SK-N-SH (cell line): ENCODE results near the gene PNO1. TPM values are rescaled to one million over a fixed set of nuclear protein-coding genes. Genes with fewer than 3 reads are reported as not detected.

ENCODE experiments used
- CTCF ChIA-PET: fragments of 300-600, 350-600 bp; formaldehyde crosslinking; extraction: SDS; loops from one replicate; lab custom pipeline; 2021; lab: Yijun Ruan, JAX
- POLR2A ChIA-PET: fragments of 350-600 bp; sonication (Branson Sonifier 250); formaldehyde crosslinking; extraction: SDS; loops from one replicate; lab custom pipeline; 2020; ENCODE audit warnings: antibody characterized with exemption, inconsistent platforms; lab: Yijun Ruan, JAX
- DNase-seq: peaks from one replicate; pipeline ENCODE4 v3.0.0; 2012
- H2AFZ ChIP-seq: fragments of 200-600 bp; sonication (generic); 2 replicates; pipeline ENCODE4 v1.8.1; 2016; ENCODE audit warnings: antibody characterized with exemption, mild to moderate bottlenecking, low read depth
- H3F3A ChIP-seq: fragments of 200-600 bp; sonication (generic); replicated peaks from 2 replicates; pipeline ENCODE3; 2016; ENCODE audit warnings: antibody characterized with exemption, mild to moderate bottlenecking; ENCODE audit not compliant: insufficient read depth
- H3K27ac ChIP-seq, 2 experiments: fragments of 200-500 bp in 1 of 2; fragments of 200-600 bp in 1 of 2; sonication (Bioruptor generic) in 1 of 2; sonication (generic), shearing (Covaris generic) in 1 of 2; 2 replicates each; pipeline versions ENCODE4 v1.5.1 to v1.6.1; 2014 to 2016; ENCODE audit warnings: low read depth in 2 of 2, inconsistent platforms in 1 of 2, low read length in 1 of 2, mild to moderate bottlenecking in 1 of 2, mixed read lengths in 1 of 2
- H3K27me3 ChIP-seq: fragments of 200-600 bp; sonication (generic), shearing (Covaris generic); 2 replicates; pipeline ENCODE4 v1.6.1; 2016; ENCODE audit warnings: mixed run types; ENCODE audit not compliant: insufficient read depth
- H3K36me3 ChIP-seq, 2 experiments: fragments of 200-500 bp in 1 of 2; fragments of 200-600 bp in 1 of 2; sonication (Bioruptor generic) in 1 of 2; sonication (generic) in 1 of 2; replicated peaks in 1 of 2; 2 replicates each; pipeline versions ENCODE3 to v1.5.1; 2014 to 2016; ENCODE audit warnings: low read length in 1 of 2, mild to moderate bottlenecking in 1 of 2; ENCODE audit not compliant: insufficient read depth in 2 of 2, control insufficient read depth in 1 of 2
- H3K4me1 ChIP-seq, 2 experiments: fragments of 200-500 bp in 1 of 2; fragments of 200-600 bp in 1 of 2; sonication (Bioruptor generic) in 1 of 2; sonication (generic), shearing (Covaris generic) in 1 of 2; 2 replicates each; pipeline versions ENCODE4 v1.5.1 to v1.6.1; 2014 to 2016; ENCODE audit warnings: low read depth in 1 of 2, low read length in 1 of 2, mixed run types in 1 of 2; ENCODE audit not compliant: insufficient read depth in 2 of 2, control insufficient read depth in 1 of 2
- H3K4me2 ChIP-seq: fragments of 200-600 bp; sonication (generic), shearing (Covaris generic); 2 replicates; pipeline ENCODE4 v1.6.1; 2017; ENCODE audit warnings: mixed run types
- H3K4me3 ChIP-seq, 2 experiments: fragments of 200-500 bp in 1 of 2; fragments of 200-600 bp in 1 of 2; sonication (Bioruptor generic) in 1 of 2; sonication (generic), shearing (Covaris generic) in 1 of 2; 2 replicates each; pipeline versions ENCODE4 v1.5.1 to v1.8.1; 2014 to 2016; ENCODE audit warnings: low read depth in 2 of 2, inconsistent platforms in 1 of 2, low read length in 1 of 2, mild to moderate bottlenecking in 1 of 2, mixed read lengths in 1 of 2, moderate library complexity in 1 of 2
- H3K79me2 ChIP-seq: fragments of 200-600 bp; sonication (generic); 2 replicates; pipeline ENCODE4 v1.8.1; 2017; ENCODE audit warnings: mild to moderate bottlenecking; ENCODE audit not compliant: insufficient read depth
- H3K9ac ChIP-seq: fragments of 200-600 bp; sonication (generic); 2 replicates; pipeline ENCODE4 v1.6.1; 2017; ENCODE audit warnings: mixed run types
- H3K9me2 ChIP-seq: fragments of 200-600 bp; sonication (generic); 2 replicates; pipeline ENCODE4 v1.6.1; 2017; ENCODE audit warnings: mixed run types
- H3K9me3 ChIP-seq: fragments of 200-600 bp; sonication (generic); 2 replicates; pipeline ENCODE4 v1.6.1; 2017; ENCODE audit warnings: mixed run types, mild to moderate bottlenecking, moderate library complexity
- H4K20me1 ChIP-seq: fragments of 200-600 bp; sonication (generic); 2 replicates; pipeline ENCODE4 v1.6.1; 2017; ENCODE audit warnings: mild to moderate bottlenecking, mixed run types; ENCODE audit not compliant: insufficient read depth
- CTCF ChIP-seq: fragments of 200-600 bp; sonication (generic); IDR thresholded peaks from 2 replicates; pipeline ENCODE4 v1.6.1; 2017; ENCODE audit warnings: antibody characterized with exemption, mild to moderate bottlenecking, moderate library complexity
- ELF1 ChIP-seq: IDR thresholded peaks from 2 replicates; pipeline ENCODE4 v1.4.0; 2012
- EP300 ChIP-seq, 2 experiments: IDR thresholded peaks; 2 replicates each; pipeline versions ENCODE4 v1.4.0 to v1.6.1; 2012; ENCODE audit warnings: borderline replicate concordance in 1 of 2, low read depth in 1 of 2, low read length in 1 of 2
- EZH2phosphoT487 ChIP-seq: fragments of 200-600 bp; sonication (generic); IDR thresholded peaks from 2 replicates; pipeline ENCODE4 v1.6.1; 2017; ENCODE audit warnings: low read depth, mixed run types, mild to moderate bottlenecking, antibody characterized with exemption, moderate library complexity, borderline replicate concordance
- FOSL2 ChIP-seq: IDR thresholded peaks from 2 replicates; pipeline ENCODE4 v1.4.0; 2012; ENCODE audit warnings: low read depth, mild to moderate bottlenecking, moderate library complexity, borderline replicate concordance
- FOXJ3 ChIP-seq: sonication (generic); formaldehyde crosslinking; IDR thresholded peaks from 2 replicates; pipeline ENCODE4 v1.5.1; 2020; ENCODE audit warnings: mild to moderate bottlenecking, missing genetic modification reagents
- MAX ChIP-seq: IDR thresholded peaks from 2 replicates; pipeline ENCODE4 v1.4.0; 2012; ENCODE audit warnings: low read depth
- MEF2A ChIP-seq: IDR thresholded peaks from 2 replicates; pipeline ENCODE4 v1.4.0; 2012; ENCODE audit warnings: low read depth, borderline replicate concordance
- NFIC ChIP-seq: IDR thresholded peaks from 2 replicates; pipeline ENCODE4 v1.4.0; 2012; ENCODE audit warnings: borderline replicate concordance
- NRF1 ChIP-seq: IDR thresholded peaks from 2 replicates; pipeline ENCODE4 v1.6.1; 2012; ENCODE audit warnings: low read depth, mild to moderate bottlenecking, low read length
- RAD21 ChIP-seq: IDR thresholded peaks from 2 replicates; pipeline ENCODE4 v1.6.1; 2012; ENCODE audit warnings: mild to moderate bottlenecking, low read length
- RCOR1 ChIP-seq: fragments of 150-350 bp; IDR thresholded peaks from 2 replicates; pipeline ENCODE4 v1.6.1; 2017; ENCODE audit warnings: antibody characterized with exemption, low read length
- SIN3A ChIP-seq: IDR thresholded peaks from 2 replicates; pipeline ENCODE4 v1.6.1; 2012; ENCODE audit warnings: low read depth, mild to moderate bottlenecking, low read length, moderate library complexity, borderline replicate concordance
- TCF12 ChIP-seq: IDR thresholded peaks from 2 replicates; pipeline ENCODE4 v1.4.0; 2012
- YY1 ChIP-seq: IDR thresholded peaks from 2 replicates; pipeline ENCODE4 v1.4.0; 2012; ENCODE audit warnings: low read depth, mild to moderate bottlenecking
- ZBTB33 ChIP-seq: IDR thresholded peaks from 2 replicates; pipeline ENCODE4 v1.4.0; 2012; ENCODE audit warnings: low read depth, borderline replicate concordance
- WGBS: methylation state at CpG from one replicate; pipeline ENCODE4 v1.1.6; 2017; ENCODE audit warnings: low lambda C conversion rate; 5-methylcytosine and 5-hydroxymethylcytosine counted together
- polyA plus RNA-seq, 3 experiments: library from polyadenylated mRNA; depleted of rRNA; stranded (reverse); fragments of >200 nt; gene quantifications; 2 replicates each; pipeline ENCODE4 v1.2.3, GENCODE V29; 2012

Gene PNO1
- polyA plus RNA-seq, 1 of the 3 experiments (the other 2 are of a cell fraction), result 20.6 TPM

- no peak for DNase-seq
- CTCF ChIA-PET, result interaction anchor here (0.8 to 1.5 kb wide), 7 partner anchors 8 to 106 kb away, joined by 3 to 8 read pairs (median 4); no protein-coding TSS in a partner anchor
- POLR2A ChIA-PET, result no interaction called here
- H3K4me2 ChIP-seq, result no peak overlapping the region
- no peaks in the 10 kb centered on the region; the same call in 1 of the 2 replicates for H3K79me2 ChIP-seq
- no peak overlapping the region for H2AFZ ChIP-seq
- H3K9me2 ChIP-seq, result no peaks in the 10 kb centered on the region
- H3K9me3 ChIP-seq, result no peaks in the 10 kb centered on the region
- no peaks in the 10 kb centered on the region for H3K27me3 ChIP-seq
- no peak overlapping the region for H3K27ac ChIP-seq
- peaks cover 46 to 68% of the 10 kb centered on the region in 2 experiments for H3K36me3 ChIP-seq
- no peaks in the 10 kb centered on the region for H3K4me1 ChIP-seq
- TF ChIP-seq EP300 (IDR thresholded peaks at IDR 0.05; ENCODE audit: borderline replicate concordance in 1 of 2, low read depth in 1 of 2, low read length in 1 of 2) (no peak), NRF1 (no peak), CTCF (no peak), RAD21 (no peak), ZBTB33 (no peak), RCOR1 (no peak), FOXJ3 (no peak), EZH2phosphoT487 (no peak), TCF12 (no peak), YY1 (no peak), FOSL2 (no peak), MAX (no peak), ELF1 (no peak)
- no peaks in the 10 kb centered on the region for H4K20me1 ChIP-seq
- peaks cover 34% of the 10 kb centered on the region for H3F3A ChIP-seq
- 40% methylated on average over 2 of the region's 2 CpGs for WGBS
- no peak overlapping the region for H3K9ac ChIP-seq
- H3K4me3 ChIP-seq, result no peak overlapping the region
These were observed 19.9 kb downstream of the PNO1 start for GRCh38 chr2:68177541-68177940.

- no peak overlapping the region for H3K27ac ChIP-seq
These were observed 20.7 kb downstream of the PNO1 start for GRCh38 chr2:68178432-68178831.

More at GRCh38 chr2:68178432-68178831, 20.7 kb downstream of the PNO1 start:
- TF ChIP-seq MEF2A (no peak), NFIC (no peak), SIN3A (no peak)
- Histone ChIP-seq H3K4me2 (no peak overlapping the region), H3F3A (peaks cover 27% of the 10 kb centered on the region), H3K4me3 (no peak overlapping the region), H3K4me1 (no peaks in the 10 kb centered on the region), H4K20me1 (no peaks in the 10 kb centered on the region), H3K27me3 (no peaks in the 10 kb centered on the region), H3K36me3 (peaks cover 48 to 64% of the 10 kb centered on the region in 2 experiments), H3K9ac (no peak overlapping the region), H3K79me2 (peaks cover 7% of the 10 kb centered on the region; the same call in 1 of the 2 replicates), H3K9me3 (no peaks in the 10 kb centered on the region), H2AFZ (no peak overlapping the region), H3K9me2 (no peaks in the 10 kb centered on the region)
- ChIA-PET CTCF (interaction anchor here (0.8 to 1.5 kb wide), 6 partner anchors 11 to 105 kb away, joined by 3 to 8 read pairs (median 5); no protein-coding TSS in a partner anchor), POLR2A (no interaction called here)
- 95% methylated on average over 3 of the region's 3 CpGs for WGBS
- no peak for DNase-seq
